HCT116 (cell line): ENCODE measurements around the gene PCDHGB2. TPM values are rescaled to one million over a fixed set of nuclear protein-coding genes. Genes with fewer than 3 reads are reported as not detected.

Experiments
- ATAC-seq: fragments of 200-7000 bp; cut with Tn5 transposase; 2 replicates; pipeline ENCODE4 v1.9.1; 2020; ENCODE audit warnings: mild to moderate bottlenecking, moderate library complexity
- BruUV-seq: library from RNA; stranded (reverse); fragments of 400-500 nt; replicated peaks from 2 replicates; lab custom pipeline; 2021; lab: Mats Ljungman, UMichigan
- CTCF ChIA-PET: fragments of 300-600 bp; sonication (Branson Sonifier 250); formaldehyde crosslinking; loops from one replicate; lab custom pipeline; 2021; ENCODE audit warnings: antibody characterized with exemption; lab: Charles Lee
- POLR2A ChIA-PET: fragments of 300-600, 350-600 bp; sonication (Branson Sonifier 250); formaldehyde crosslinking; loops from one replicate; lab custom pipeline; 2021; ENCODE audit warnings: antibody characterized with exemption; lab: Charles Lee
- RAD21 ChIA-PET, 2 experiments: fragments of 300-600 bp; sonication (Branson Sonifier 250); formaldehyde crosslinking; loops; one replicate each; lab custom pipeline; 2023; ENCODE audit warnings: low total read pairs in 2 of 2; ENCODE audit not compliant: uncharacterized antibody in 2 of 2, unreplicated experiment in 2 of 2, low non-redundant PET in 1 of 2; lab: Charles Lee
- DNase-seq: peaks from one replicate; pipeline ENCODE4 v3.0.0-alpha.2; 2010; ENCODE audit warnings: low read depth, low spot score
- H2AFZ ChIP-seq: fragments of 200-600 bp; shearing (Covaris generic), sonication (generic); 2 replicates; pipeline ENCODE4 v1.6.1; 2017; ENCODE audit warnings: low read depth, mixed run types, mixed read lengths, antibody characterized with exemption, low read length; ENCODE audit not compliant: poor library complexity, severe bottlenecking
- H3K27ac ChIP-seq: 2 replicates; pipeline ENCODE4 v1.5.1; 2012; ENCODE audit warnings: low read depth, low read length
- H3K27me3 ChIP-seq: fragments of 200-600 bp; sonication (generic); 2 replicates; pipeline ENCODE4 v1.6.1; 2016; ENCODE audit warnings: mixed run types, low read length, mixed read lengths; ENCODE audit not compliant: insufficient read depth
- H3K36me3 ChIP-seq, 2 experiments: fragments of 200-500 bp in 1 of 2; fragments of 200-600 bp in 1 of 2; sonication (Bioruptor generic) in 1 of 2; sonication (generic) in 1 of 2; 2 replicates each; pipeline versions ENCODE4 v1.5.1 to v1.6.1; 2014 to 2016; ENCODE audit warnings: low read length in 2 of 2, inconsistent platforms in 1 of 2, mixed read lengths in 1 of 2, mixed run types in 1 of 2; ENCODE audit not compliant: insufficient read depth in 2 of 2, control insufficient read depth in 1 of 2
- H3K4me1 ChIP-seq, 2 experiments: fragments of 200-600 bp in 1 of 2; sonication (generic) in 1 of 2; 2 replicates each; pipeline versions ENCODE4 v1.5.1 to v1.6.1; 2012 to 2017; ENCODE audit warnings: low read length in 2 of 2, inconsistent platforms in 1 of 2, mild to moderate bottlenecking in 1 of 2, mixed read lengths in 1 of 2, mixed run types in 1 of 2, moderate library complexity in 1 of 2; ENCODE audit not compliant: insufficient read depth in 2 of 2, control insufficient read depth in 1 of 2
- H3K4me2 ChIP-seq: fragments of 200-600 bp; sonication (generic); 2 replicates; pipeline ENCODE4 v1.6.1; 2017; ENCODE audit warnings: mixed run types, low read length, mixed read lengths
- H3K4me3 ChIP-seq, 2 experiments: fragments of 200-600 bp in 1 of 2; sonication (generic) in 1 of 2; replicated peaks in 1 of 2; 2 replicates each; pipeline ENCODE4 v1.5.1; 2011 to 2016; ENCODE audit warnings: low read length in 2 of 2, control low read depth in 1 of 2, low read depth in 1 of 2, mild to moderate bottlenecking in 1 of 2, mixed read lengths in 1 of 2, mixed run types in 1 of 2
- H3K79me2 ChIP-seq: fragments of 200-600 bp; sonication (generic); 2 replicates; pipeline ENCODE4 v1.6.1; 2017; ENCODE audit warnings: mild to moderate bottlenecking, mixed run types, low read length, moderate library complexity, mixed read lengths; ENCODE audit not compliant: insufficient read depth
- H3K9ac ChIP-seq: fragments of 200-600 bp; sonication (generic); 2 replicates; pipeline ENCODE4 v1.6.1; 2016; ENCODE audit warnings: low read length, mixed read lengths
- H3K9me2 ChIP-seq: fragments of 200-600 bp; sonication (generic), shearing (Covaris generic); 2 replicates; pipeline ENCODE4 v1.6.1; 2017; ENCODE audit warnings: mixed run types, mild to moderate bottlenecking, moderate library complexity; ENCODE audit not compliant: insufficient read depth
- H3K9me3 ChIP-seq, 2 experiments: fragments of 200-500 bp in 1 of 2; fragments of 200-600 bp in 1 of 2; sonication (Bioruptor generic) in 1 of 2; sonication (generic) in 1 of 2; 2 replicates each; pipeline ENCODE4 v1.6.1; 2014 to 2017; ENCODE audit warnings: low read length in 2 of 2, mixed read lengths in 2 of 2, inconsistent platforms in 1 of 2, low read depth in 1 of 2, mild to moderate bottlenecking in 1 of 2, mixed run types in 1 of 2, moderate library complexity in 1 of 2; ENCODE audit not compliant: control insufficient read depth in 1 of 2, insufficient read depth in 1 of 2
- H4K20me1 ChIP-seq: fragments of 200-600 bp; sonication (generic), shearing (Covaris generic); 2 replicates; pipeline ENCODE4 v1.6.1; 2017; ENCODE audit warnings: mixed run types, mild to moderate bottlenecking, moderate library complexity; ENCODE audit not compliant: insufficient read depth
- CBX3 ChIP-seq: IDR thresholded peaks from 2 replicates; pipeline ENCODE4 v1.6.1; 2012; ENCODE audit warnings: low read depth
- JUND ChIP-seq: IDR thresholded peaks from 2 replicates; pipeline ENCODE4 v1.6.1; 2012
- ZFX ChIP-seq: fragments of 450-650 bp; IDR thresholded peaks from 2 replicates; pipeline ENCODE4 v1.6.1; 2017
- intact Hi-C: fragments of 100-400 bp; cut with micrococcal nuclease; formaldehyde crosslinking; loops from 2 replicates; pipeline ENCODE4 v1.10.0; 2022
- total RNA-seq: library from RNA; stranded (reverse); gene quantifications from one replicate; pipeline ENCODE4 v1.2.1, GENCODE V29; 2021; ENCODE audit not compliant: unreplicated experiment
- TF ChIP-seq, protein P1 (sequence below), 3 experiments: fragments of 200-600 bp in 1 of 3; sonication (generic) in 1 of 3; IDR thresholded peaks in 2 of 3; conservative IDR thresholded peaks in 1 of 3; 2 replicates each; pipeline ENCODE4 v1.5.1; 2012 to 2017; ENCODE audit warnings: low read depth in 2 of 3, low read length in 2 of 3, antibody characterized with exemption in 1 of 3, borderline replicate concordance in 1 of 3, control low read depth in 1 of 3, mild to moderate bottlenecking in 1 of 3, mixed read lengths in 1 of 3, mixed run types in 1 of 3, moderate library complexity in 1 of 3; ENCODE audit not compliant: insufficient read depth in 1 of 3

Gene PCDHGB2
- total RNA-seq, 1 experiment from 2014 or later, result 0.34 TPM

DNA sequence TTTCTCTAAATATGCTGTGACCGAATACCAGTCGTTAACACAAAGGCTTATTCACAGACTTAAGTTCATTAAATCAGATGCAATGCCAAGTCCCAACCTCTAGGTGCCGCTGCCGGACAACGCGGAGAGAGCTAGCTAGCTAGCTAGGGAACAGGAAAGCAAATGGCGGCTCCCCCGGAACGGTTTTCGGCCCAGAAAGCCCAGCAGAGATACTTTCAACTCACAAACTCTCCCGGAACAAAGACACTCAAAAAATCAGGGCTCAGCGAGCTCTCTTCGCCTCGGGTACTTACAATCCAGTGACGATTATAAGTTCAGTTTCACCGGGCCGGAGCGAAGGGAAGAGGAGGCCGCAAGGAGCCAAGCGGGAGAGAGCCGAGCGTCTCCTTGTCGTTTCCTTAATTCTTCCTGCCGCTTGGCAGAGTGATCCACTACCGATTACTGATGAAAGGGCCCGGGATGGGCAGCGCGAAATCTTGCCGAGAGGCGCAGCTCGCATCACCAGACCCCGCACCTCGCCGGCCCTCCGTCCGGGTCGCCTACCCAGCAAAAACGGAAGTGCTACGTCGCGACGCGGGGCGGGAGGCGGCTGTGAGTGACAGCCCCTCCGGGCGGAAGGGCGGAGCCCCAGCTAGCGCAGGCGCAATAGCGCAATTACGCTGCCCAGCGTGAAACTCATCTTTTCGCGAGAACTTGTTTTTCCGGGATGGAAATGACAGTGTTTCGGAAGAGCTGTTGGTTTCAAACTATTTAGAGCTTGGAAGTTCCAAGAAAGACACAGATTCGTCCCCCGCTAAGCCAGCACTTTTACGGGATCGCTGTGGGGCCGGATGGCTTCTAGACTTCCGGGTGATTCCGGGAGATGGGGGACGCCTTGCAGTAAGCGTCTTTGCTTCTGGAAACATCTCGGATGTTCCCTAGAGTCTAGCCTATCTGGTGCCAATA is 39.3 kb upstream of the PCDHGB2 start, which contains the start of gene TAF7 (continued):
- TF ChIP-seq ZFX, result peak; percentile 95
- TF ChIP-seq, protein P1, sequence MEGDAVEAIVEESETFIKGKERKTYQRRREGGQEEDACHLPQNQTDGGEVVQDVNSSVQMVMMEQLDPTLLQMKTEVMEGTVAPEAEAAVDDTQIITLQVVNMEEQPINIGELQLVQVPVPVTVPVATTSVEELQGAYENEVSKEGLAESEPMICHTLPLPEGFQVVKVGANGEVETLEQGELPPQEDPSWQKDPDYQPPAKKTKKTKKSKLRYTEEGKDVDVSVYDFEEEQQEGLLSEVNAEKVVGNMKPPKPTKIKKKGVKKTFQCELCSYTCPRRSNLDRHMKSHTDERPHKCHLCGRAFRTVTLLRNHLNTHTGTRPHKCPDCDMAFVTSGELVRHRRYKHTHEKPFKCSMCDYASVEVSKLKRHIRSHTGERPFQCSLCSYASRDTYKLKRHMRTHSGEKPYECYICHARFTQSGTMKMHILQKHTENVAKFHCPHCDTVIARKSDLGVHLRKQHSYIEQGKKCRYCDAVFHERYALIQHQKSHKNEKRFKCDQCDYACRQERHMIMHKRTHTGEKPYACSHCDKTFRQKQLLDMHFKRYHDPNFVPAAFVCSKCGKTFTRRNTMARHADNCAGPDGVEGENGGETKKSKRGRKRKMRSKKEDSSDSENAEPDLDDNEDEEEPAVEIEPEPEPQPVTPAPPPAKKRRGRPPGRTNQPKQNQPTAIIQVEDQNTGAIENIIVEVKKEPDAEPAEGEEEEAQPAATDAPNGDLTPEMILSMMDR (IDR thresholded peaks at IDR 0.05 in 2 of 3, conservative IDR thresholded peaks at IDR 0.05 in 1 of 3; ENCODE audit: borderline replicate concordance in 1 of 3, insufficient read depth in 1 of 3, low read depth in 2 of 3, low read length in 2 of 3), result peak; percentile 60 to 91 (median 84)
- peak; percentile 80; the same call in 1 of the 2 replicates for TF ChIP-seq CBX3

DNA sequence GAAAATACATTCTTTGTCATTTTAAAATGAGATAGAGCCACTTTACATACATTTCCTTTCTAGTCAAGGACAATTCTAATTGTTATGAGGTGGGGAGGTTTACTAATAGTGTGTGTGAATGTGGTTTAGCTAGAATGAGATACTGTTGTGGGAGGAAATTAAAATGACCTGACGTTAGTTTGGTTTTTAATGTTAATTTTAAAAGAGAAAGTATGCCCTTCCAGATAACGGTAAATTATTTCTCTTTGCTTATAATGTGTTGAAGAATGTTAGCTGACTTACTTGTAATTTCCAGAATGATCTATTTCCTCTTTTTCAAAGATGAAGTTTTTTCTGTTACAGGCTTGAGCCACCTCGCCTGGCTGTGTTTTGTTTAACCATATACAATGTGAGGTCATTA is 37.5 kb upstream of the PCDHGB2 start:
- TF ChIP-seq, protein P1 (IDR thresholded peaks at IDR 0.05 in 2 of 3, conservative IDR thresholded peaks at IDR 0.05 in 1 of 3; ENCODE audit: borderline replicate concordance in 1 of 3, insufficient read depth in 1 of 3, low read depth in 2 of 3, low read length in 2 of 3), result no peak
- no peak for TF ChIP-seq JUND
- Histone ChIP-seq H3K9ac (no peak overlapping the region), H3K4me3 (no peak overlapping the region), H3K4me2 (no peak overlapping the region), H3K27me3 (no peaks in the 10 kb centered on the region), H3K27ac (no peak overlapping the region), H3K9me2 (no peaks in the 10 kb centered on the region), H3K79me2 (peaks cover 25% of the 10 kb centered on the region), H3K9me3 (peaks cover 19 to 26% of the 10 kb centered on the region in 2 experiments), H2AFZ (no peak overlapping the region), H3K4me1 (peaks cover 4 to 13% of the 10 kb centered on the region in 2 experiments; a peak in 3 of 4 replicates), H3K36me3 (peaks cover 2 to 19% of the 10 kb centered on the region in 2 experiments; a peak in 2 of 4 replicates), H4K20me1 (no peaks in the 10 kb centered on the region)
- no peak for ATAC-seq
- no peak for DNase-seq
- intact Hi-C loops, result no loop called here
- ChIA-PET RAD21 (no interaction called here), POLR2A (no interaction called here), CTCF (no interaction called here)
- BruUV-seq, result no TSS peak
